ENCODE measurements around the gene RNU5B-1.

DNA sequence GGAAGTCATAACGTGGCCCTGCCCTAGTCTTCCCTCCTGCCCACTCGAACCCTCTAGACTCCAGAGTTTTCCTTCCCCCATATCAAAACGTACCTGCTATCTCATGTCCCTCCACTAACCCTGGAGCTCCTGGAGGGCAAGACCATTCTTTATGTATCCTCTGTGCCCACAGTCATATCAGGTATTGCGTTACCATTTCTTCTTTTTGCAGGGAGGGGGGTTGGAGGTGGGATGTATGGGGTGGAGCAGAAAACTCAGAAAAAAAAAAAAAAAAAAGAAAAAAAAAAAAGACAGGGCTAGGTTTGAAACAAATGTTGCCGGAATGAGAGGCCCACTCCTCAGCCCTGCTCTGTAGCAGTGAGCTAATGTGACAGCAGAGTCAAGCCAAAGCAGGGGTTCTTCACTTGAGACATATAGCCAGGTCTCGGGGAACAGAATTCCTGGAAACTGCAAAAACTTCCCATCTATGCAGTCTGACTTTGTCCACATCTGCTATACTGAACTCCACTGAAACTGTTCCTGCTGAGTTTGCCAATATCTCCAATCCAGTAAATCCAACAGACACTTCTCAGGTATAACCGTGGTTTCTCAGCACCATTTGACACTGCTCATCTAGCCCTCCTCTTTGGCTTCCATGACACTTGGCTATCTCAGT, 48.9 kb upstream of the RNU5B-1 start:
- TF ChIP-seq MAFK (IDR thresholded peaks at IDR 0.05; ENCODE audit: partially characterized antibody) (no peak), POLR2A (IDR thresholded peaks at IDR 0.05; ENCODE audit: low read length) (no peak)
- TF ChIP-seq, protein P1, sequence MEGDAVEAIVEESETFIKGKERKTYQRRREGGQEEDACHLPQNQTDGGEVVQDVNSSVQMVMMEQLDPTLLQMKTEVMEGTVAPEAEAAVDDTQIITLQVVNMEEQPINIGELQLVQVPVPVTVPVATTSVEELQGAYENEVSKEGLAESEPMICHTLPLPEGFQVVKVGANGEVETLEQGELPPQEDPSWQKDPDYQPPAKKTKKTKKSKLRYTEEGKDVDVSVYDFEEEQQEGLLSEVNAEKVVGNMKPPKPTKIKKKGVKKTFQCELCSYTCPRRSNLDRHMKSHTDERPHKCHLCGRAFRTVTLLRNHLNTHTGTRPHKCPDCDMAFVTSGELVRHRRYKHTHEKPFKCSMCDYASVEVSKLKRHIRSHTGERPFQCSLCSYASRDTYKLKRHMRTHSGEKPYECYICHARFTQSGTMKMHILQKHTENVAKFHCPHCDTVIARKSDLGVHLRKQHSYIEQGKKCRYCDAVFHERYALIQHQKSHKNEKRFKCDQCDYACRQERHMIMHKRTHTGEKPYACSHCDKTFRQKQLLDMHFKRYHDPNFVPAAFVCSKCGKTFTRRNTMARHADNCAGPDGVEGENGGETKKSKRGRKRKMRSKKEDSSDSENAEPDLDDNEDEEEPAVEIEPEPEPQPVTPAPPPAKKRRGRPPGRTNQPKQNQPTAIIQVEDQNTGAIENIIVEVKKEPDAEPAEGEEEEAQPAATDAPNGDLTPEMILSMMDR (IDR thresholded peaks at IDR 0.05), result no peak
